Activated CD4-positive, alpha-beta T cell treated with anti-CD3 and anti-CD28 coated beads, Interleukin-2, amount 10 ng/mL, durations not matched to agents 7 days and 5 days (primary cell): ENCODE measurements around the gene BECN2. TPM values are rescaled to one million over a fixed set of nuclear protein-coding genes. Genes with fewer than 3 reads are reported as not detected.
"Not testable (repeated sequence)": the region's sequence is repeated elsewhere in the genome, so short reads cannot be mapped to it uniquely, and the experiment has no call there.

Experiments
- CTCF ChIA-PET: fragments of 350-600 bp; sonication (Branson Sonifier 250); formaldehyde crosslinking; loops from one replicate; lab custom pipeline; 2021; ENCODE audit warnings: antibody characterized with exemption; lab: Charles Lee
- POLR2A ChIA-PET: fragments of 350-600 bp; sonication (Branson Sonifier 250); formaldehyde crosslinking; loops from one replicate; lab custom pipeline; 2021; ENCODE audit warnings: antibody characterized with exemption; lab: Charles Lee
- DNase-seq: peaks from one replicate; pipeline ENCODE4 v3.0.0-alpha.2; 2020
- H3K27ac Mint-ChIP-seq: one replicate; pipeline ENCODE4 v1.8.0; 2021; ENCODE audit warnings: mild to moderate bottlenecking, moderate library complexity, mixed read lengths
- H3K27me3 Mint-ChIP-seq: one replicate; pipeline ENCODE4 v1.8.0; 2021; ENCODE audit warnings: mixed read lengths
- H3K36me3 Mint-ChIP-seq: one replicate; pipeline ENCODE4 v1.8.0; 2021; ENCODE audit warnings: low read depth, mixed read lengths
- H3K4me1 Mint-ChIP-seq: one replicate; pipeline ENCODE4 v1.8.0; 2021; ENCODE audit warnings: mixed read lengths
- H3K4me3 Mint-ChIP-seq: one replicate; pipeline ENCODE4 v1.8.0; 2021; ENCODE audit warnings: mild to moderate bottlenecking, moderate library complexity, mixed read lengths
- H3K9me3 Mint-ChIP-seq: one replicate; pipeline ENCODE4 v1.8.0; 2021; ENCODE audit warnings: mixed read lengths
- total RNA-seq, 2 experiments: library from RNA; stranded (reverse); gene quantifications; one replicate each; pipeline ENCODE4 v1.2.3, GENCODE V29; 2021

BECN2 gene
- total RNA-seq, 2 experiments from 2014 or later: not detected

DNA sequence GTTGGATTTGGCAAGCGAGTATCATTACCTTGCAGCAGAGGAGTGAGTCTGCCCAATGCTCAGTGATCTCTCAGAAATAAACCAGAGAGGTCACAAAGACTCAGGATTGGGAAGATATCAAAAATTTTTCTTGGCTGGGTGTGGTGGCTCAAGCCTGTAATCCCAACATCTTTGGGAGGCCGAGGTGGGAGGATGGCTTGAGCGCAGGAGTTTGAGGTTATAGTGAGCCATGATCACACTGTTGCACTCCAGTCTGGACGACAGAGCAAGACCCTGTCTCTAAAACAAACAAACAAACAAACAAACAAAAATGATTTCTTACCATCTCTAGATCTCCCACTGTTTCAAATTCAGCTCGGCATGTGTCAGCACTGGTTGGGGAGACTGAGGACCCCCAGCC is 13.3 kb upstream of the BECN2 start:
- no peaks in the 10 kb centered on the region for H3K27me3 Mint-ChIP-seq
- no peaks in the 10 kb centered on the region for H3K4me1 Mint-ChIP-seq
- H3K27ac Mint-ChIP-seq: no peak overlapping the region
- H3K9me3 Mint-ChIP-seq: no peaks in the 10 kb centered on the region
- no peak overlapping the region for H3K4me3 Mint-ChIP-seq
- no peak for DNase-seq
- ChIA-PET POLR2A (no interaction called here), CTCF (no interaction called here)
- no peaks in the 10 kb centered on the region for H3K36me3 Mint-ChIP-seq

DNA sequence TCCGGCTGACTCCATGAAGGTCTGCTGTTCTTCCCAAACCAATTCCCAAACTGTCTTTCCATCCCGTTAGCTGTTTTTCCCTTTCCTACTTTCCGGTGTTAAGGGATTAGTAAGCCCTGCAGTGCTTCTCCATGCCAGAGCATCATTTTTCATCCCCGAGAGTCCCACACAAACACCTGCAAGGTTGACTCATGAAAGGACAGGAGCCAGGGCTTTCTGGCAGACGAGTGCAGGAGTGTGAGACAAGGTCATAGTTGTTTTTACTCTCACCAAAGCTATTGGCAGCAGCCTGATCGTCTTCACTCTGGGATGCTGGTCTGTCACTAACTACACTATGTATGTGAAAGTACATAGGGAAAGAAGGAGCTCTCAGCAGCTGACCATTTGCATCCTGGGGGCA is 10.2 kb upstream of the BECN2 start:
- no peaks in the 10 kb centered on the region for H3K9me3 Mint-ChIP-seq
- H3K4me3 Mint-ChIP-seq: no peak overlapping the region
- H3K27ac Mint-ChIP-seq: no peak overlapping the region
- no peaks in the 10 kb centered on the region for H3K36me3 Mint-ChIP-seq
- H3K27me3 Mint-ChIP-seq: no peaks in the 10 kb centered on the region
- ChIA-PET CTCF (interaction anchor here (1.5 kb wide), 1 partner anchor 10 kb away, joined by 5 read pairs; the partner anchor contains the start of gene BECN2), POLR2A (no interaction called here)
- H3K4me1 Mint-ChIP-seq: no peaks in the 10 kb centered on the region
- no peak for DNase-seq

DNA sequence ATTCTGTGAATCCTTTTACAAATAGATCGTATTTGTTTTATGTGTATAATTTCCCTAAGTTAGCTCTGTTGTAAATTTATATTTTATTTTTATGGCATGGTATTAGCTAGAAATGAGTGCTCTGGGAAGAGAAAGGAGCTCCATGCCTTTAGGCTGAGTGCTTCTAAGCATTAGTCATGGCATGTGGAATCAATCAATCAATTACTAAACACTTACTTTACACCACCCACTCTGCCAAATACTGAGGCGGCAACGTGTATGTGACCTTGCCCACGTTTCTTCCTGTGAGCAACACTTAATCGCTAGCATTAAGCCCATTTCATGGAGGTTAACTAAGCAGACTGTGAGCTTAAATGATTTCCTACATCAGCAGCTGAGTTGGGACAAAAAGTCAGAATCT is 7.2 kb upstream of the BECN2 start:
- Mint-ChIP-seq H3K36me3 (no peaks in the 10 kb centered on the region), H3K27ac (no peak overlapping the region), H3K27me3 (no peaks in the 10 kb centered on the region), H3K4me1 (no peaks in the 10 kb centered on the region), H3K4me3 (no peak overlapping the region), H3K9me3 (no peaks in the 10 kb centered on the region)
- DNase-seq: no peak
- ChIA-PET CTCF (interaction anchor here (0.6 kb wide), 1 partner anchor 1843 kb away, joined by 3 read pairs; no protein-coding TSS in a partner anchor), POLR2A (no interaction called here)

DNA sequence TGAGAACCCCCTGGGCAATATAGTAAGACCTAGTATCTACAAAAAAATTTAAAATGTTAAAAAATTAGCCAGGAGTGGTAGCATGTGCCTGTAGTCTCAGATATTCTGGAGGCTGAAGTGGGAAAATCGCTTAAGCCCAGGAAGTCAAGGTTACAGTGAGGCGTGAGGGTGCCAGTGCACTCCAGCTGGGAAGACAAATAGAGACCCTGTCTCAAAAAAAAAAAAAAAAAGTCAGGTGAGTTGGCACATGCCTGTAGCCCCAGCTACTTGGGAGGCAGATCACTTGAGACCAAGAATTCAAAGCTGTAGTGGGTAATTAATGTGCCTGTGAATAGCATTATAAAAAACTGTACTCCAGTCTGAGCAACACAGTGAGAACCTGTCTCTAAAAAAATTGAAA is 4.6 kb downstream of the BECN2 start:
- POLR2A ChIA-PET: no interaction called here
- Mint-ChIP-seq H3K9me3 (no peaks in the 10 kb centered on the region), H3K36me3 (no peaks in the 10 kb centered on the region), H3K27ac (no peak overlapping the region), H3K4me1 (no peaks in the 10 kb centered on the region), H3K4me3 (no peak overlapping the region), H3K27me3 (no peaks in the 10 kb centered on the region)
- no peak for DNase-seq
- CTCF ChIA-PET: interaction anchor here (0.6 to 0.7 kb wide), 2 partner anchors 24 to 112 kb away, joined by 3 read pairs; no protein-coding TSS in a partner anchor

DNA sequence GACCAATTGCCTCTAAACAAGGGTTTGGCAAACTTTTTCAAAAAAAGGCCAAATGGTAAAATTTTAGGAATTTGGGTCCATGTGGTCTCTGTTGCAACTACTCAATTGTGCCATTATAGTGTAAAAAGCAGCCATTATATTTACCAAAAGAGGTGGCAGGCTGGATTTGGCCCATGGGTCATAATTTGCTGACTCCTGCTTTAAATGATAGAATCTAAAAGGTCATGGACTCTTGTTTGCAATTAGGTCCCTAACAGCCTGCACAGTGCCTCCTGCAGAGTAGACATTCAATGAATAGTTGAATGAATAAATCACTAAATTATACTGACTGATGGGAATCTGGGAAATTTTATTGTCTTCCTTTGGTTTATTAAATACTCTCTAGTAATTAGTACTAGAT is 6.2 kb downstream of the BECN2 start:
- no peak overlapping the region for H3K27ac Mint-ChIP-seq
- H3K36me3 Mint-ChIP-seq: no peaks in the 10 kb centered on the region
- no peaks in the 10 kb centered on the region for H3K9me3 Mint-ChIP-seq
- H3K4me3 Mint-ChIP-seq: no peak overlapping the region
- ChIA-PET CTCF (no interaction called here), POLR2A (no interaction called here)
- no peaks in the 10 kb centered on the region for H3K4me1 Mint-ChIP-seq
- H3K27me3 Mint-ChIP-seq: no peaks in the 10 kb centered on the region
- no peak for DNase-seq

DNA sequence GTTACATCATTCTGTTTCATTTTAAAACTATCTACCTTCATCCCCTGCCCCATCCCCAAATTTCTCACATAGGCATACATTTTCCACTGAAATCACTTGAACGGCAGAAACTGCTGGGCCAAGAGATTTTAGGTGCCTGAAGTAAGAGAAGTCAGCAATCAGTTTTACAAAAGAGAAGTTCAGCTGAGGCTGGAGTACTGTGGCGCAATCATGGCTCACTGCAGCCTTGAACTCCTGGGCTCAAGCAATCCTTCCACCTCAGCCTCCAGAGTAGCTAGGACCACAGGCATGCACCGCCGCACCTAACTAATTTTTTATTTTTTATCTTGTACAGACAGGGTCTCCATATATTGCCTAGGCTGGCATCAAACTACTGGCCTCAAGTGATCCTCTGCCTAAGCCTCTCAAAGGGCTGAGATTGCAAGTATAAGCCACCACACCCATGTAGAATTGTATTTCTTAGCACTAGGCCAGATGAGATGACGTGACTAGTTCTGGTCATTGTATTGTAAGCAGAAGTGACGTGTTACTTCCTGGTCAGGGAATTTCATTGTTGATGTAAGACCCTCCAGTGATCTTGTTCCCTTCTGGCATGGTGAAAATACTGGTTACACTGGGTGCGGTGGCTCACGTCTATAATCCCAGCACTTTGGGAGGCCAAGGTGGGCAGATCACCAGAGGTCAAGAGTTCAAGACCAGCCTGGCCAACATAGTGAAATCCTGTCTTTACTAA is 7.1 kb downstream of the BECN2 start:
- CTCF ChIA-PET: no interaction called here
- DNase-seq: no peak

DNA sequence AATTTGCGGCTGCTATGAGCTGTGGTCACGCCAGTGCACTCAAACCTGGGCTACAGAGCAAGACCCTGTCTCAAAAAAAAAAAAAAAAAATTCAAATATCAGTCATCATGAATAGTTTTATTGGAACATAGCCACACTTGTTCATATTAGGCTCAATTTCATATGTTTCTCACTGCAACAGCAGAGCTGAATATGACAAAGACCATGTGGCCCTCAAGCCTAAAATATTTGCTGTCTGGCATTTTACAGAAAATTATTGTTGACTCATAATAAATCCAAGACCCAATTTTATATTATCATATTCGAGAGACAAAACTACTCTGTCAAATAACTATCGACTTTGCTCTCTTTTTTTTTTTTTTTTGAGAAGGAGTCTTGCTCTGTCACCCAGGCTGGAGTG is 11.0 kb downstream of the BECN2 start:
- H3K4me3 Mint-ChIP-seq: no peak overlapping the region
- POLR2A ChIA-PET: interaction anchor here (0.7 kb wide), 1 partner anchor 443 kb away, joined by 3 read pairs; no protein-coding TSS in a partner anchor
- H3K4me1 Mint-ChIP-seq: no peaks in the 10 kb centered on the region
- no peaks in the 10 kb centered on the region for H3K36me3 Mint-ChIP-seq
- DNase-seq: no peak
- no peaks in the 10 kb centered on the region for H3K9me3 Mint-ChIP-seq
- CTCF ChIA-PET: no interaction called here
- peaks cover 2% of the 10 kb centered on the region for H3K27me3 Mint-ChIP-seq
- H3K27ac Mint-ChIP-seq: no peak overlapping the region

More for the DNA sequence above, 7.1 kb downstream of the BECN2 start:
- Mint-ChIP-seq H3K27ac (no peak overlapping the region), H3K4me3 (no peak overlapping the region), H3K27me3 (no peaks in the 10 kb centered on the region), H3K36me3 (no peaks in the 10 kb centered on the region), H3K4me1 (no peaks in the 10 kb centered on the region), H3K9me3 (no peaks in the 10 kb centered on the region)
- POLR2A ChIA-PET: no interaction called here

DNA sequence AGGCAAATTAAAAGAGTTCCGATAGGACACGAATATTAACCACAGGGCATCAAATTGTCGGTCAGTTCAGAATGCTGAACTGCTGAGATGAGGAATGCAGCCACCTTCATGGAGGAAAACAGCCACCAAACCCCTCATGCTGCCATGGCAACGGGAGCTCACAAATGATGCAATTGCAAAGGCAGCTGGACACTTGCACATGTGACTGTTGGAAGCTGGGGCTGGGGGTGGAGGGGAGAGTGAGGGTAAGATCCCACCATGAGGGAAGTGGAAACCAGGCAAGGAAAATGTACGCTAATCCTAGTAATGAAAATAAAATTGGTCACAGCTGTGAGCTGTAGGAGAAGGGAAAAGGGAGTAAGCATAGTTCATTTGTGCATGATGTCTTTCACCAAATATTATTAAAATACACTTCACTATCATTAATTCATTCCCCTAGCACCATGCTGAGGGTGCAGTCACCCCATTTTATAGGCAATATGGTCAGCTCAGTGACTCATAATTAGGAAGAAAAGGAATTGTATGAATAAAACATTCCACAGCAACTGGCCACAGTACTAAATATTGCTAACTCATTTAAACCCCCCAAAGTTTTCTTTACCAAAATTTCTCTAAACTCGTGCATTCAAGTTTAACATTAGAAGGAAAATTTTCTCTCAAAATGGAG is 15.3 kb downstream of the BECN2 start:
- Mint-ChIP-seq H3K36me3 (no peaks in the 10 kb centered on the region), H3K9me3 (no peaks in the 10 kb centered on the region), H3K27me3 (peaks cover 2% of the 10 kb centered on the region), H3K4me1 (no peaks in the 10 kb centered on the region), H3K27ac (no peak overlapping the region), H3K4me3 (no peak overlapping the region)
- POLR2A ChIA-PET: no interaction called here
- CTCF ChIA-PET: interaction anchor here (1.1 kb wide), 1 partner anchor 26 kb away, joined by 3 read pairs; the partner anchor contains the start of gene MAP1LC3C
- DNase-seq: no peak

DNA sequence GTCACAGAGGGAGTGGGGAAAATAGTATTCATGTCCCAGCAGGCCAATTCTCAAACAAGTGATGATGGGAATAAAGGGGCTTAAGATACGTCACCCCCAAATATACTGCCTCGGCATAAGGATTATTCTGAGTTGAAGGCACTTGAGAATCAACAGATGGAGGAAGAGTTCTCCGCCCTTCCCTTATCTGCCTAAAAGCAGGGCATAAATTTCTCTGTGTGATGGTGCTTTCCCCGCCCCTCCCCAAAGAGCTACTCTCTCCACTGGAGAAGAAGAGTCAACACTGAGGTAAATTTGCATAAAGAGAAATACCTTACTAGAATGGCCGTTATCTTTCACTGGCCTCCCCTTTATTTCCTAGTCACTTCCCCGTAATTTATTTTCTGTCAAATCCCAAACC is 18.7 kb downstream of the BECN2 start:
- H3K36me3 Mint-ChIP-seq: no peaks in the 10 kb centered on the region
- DNase-seq: no peak
- H3K4me1 Mint-ChIP-seq: no peaks in the 10 kb centered on the region
- POLR2A ChIA-PET: no interaction called here
- CTCF ChIA-PET: no interaction called here
- H3K9me3 Mint-ChIP-seq: no peaks in the 10 kb centered on the region
- H3K4me3 Mint-ChIP-seq: no peak overlapping the region
- no peak overlapping the region for H3K27ac Mint-ChIP-seq
- H3K27me3 Mint-ChIP-seq: peaks cover 2% of the 10 kb centered on the region

DNA sequence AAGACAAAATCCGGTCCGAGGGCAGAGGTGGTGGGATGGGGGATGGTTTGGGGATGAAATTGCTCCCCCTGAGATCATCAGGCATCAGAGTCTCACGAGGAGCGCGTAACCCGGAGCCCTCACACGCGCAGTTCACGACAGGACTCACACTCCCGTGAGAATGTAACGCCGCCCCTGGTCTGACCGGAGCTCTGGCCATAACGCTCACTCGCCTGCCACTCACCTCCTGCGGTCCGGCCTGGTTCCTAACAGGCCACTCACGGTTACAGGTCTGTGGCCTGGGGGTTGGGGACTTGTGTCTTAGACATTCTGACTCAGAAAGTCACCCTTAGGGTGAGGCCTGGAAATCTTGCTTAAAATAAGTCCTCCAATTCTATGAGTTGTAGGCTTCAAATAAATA is 21.5 kb downstream of the BECN2 start:
- Mint-ChIP-seq H3K27ac (no peak overlapping the region), H3K36me3 (no peaks in the 10 kb centered on the region), H3K9me3 (no peaks in the 10 kb centered on the region), H3K4me1 (no peaks in the 10 kb centered on the region), H3K4me3 (no peak overlapping the region), H3K27me3 (no peaks in the 10 kb centered on the region)
- no peak for DNase-seq
- ChIA-PET CTCF (no interaction called here), POLR2A (no interaction called here)

DNA sequence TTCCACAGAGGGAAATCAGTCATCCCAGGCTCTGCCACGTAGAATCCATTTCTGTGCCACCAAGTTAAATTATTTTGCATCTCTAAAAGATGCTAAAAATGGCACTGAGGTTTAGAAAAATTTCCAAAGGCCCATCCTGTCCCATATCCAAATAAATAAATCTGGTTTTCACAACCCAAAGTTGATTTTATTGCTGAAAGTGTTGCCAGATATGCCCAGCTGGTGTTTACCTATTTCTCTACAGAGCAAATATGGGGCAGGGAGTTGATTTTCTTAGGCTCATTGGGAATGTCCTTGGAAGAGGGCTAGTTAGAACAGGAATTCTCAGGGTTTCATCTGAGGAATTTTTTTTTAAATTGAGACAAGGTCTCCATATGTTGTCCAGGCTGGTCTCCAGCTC is 22.4 kb downstream of the BECN2 start:
- Mint-ChIP-seq H3K4me3 (no peak overlapping the region), H3K27ac (no peak overlapping the region), H3K9me3 (no peaks in the 10 kb centered on the region), H3K27me3 (no peaks in the 10 kb centered on the region), H3K36me3 (no peaks in the 10 kb centered on the region), H3K4me1 (no peaks in the 10 kb centered on the region)
- CTCF ChIA-PET: no interaction called here
- DNase-seq: no peak
- POLR2A ChIA-PET: no interaction called here

DNA sequence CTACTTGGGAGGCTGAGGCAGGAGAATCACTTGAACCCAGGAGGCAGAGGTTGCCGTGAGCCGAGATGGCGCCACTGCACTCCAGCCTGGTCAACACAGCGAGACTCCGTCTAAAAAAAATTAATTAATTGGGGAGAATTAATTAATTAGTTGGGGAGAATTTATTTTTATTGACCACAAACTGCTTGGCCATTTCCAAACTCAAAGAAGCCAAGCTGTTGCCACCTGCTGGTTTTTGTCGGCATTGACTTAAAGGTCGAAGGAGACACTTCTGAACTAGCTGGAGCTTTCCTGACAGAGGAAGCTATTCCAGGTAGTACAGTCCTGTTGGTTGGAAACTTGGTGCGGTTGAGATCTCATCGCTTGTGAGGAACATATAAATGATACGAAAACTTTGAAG is 28.2 kb downstream of the BECN2 start:
- POLR2A ChIA-PET: no interaction called here

DNA sequence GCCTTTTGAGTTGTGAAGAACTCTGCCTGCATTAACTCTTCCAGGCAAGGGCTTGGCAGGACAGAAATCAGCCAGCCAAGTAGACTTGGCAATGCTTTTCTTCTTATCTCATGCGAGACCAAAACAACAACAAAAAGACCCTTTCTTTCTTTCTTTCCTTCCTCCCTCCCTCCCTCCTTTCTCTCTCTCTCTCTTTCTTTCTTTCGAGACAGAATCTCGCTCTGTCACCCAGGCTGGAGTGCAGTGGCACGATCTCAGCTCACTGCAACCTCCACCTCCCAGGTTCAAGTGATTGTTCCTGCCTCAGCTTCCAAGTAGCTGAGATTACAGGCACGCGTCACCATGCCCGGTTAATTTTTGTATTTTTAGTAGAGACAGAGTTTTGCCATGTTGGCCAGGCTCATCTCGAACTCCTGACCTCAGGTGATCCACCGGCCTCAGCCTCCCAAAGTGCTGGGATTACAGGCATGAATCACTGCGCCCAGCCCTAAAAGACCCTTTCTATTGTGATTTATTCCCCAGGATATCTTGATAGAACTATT is 30.9 kb downstream of the BECN2 start:
- H3K4me1 Mint-ChIP-seq, H3K9me3 Mint-ChIP-seq, CTCF ChIA-PET, H3K4me3 Mint-ChIP-seq, POLR2A ChIA-PET, DNase-seq, H3K27me3 Mint-ChIP-seq, H3K36me3 Mint-ChIP-seq: not testable (repeated sequence)
- H3K27ac Mint-ChIP-seq: peak overlapping the region; percentile 17

More for the DNA sequence above, 28.2 kb downstream of the BECN2 start:
- no peak for DNase-seq
- Mint-ChIP-seq H3K27ac (no peak overlapping the region), H3K4me1 (no peaks in the 10 kb centered on the region), H3K9me3 (no peaks in the 10 kb centered on the region), H3K27me3 (no peaks in the 10 kb centered on the region), H3K4me3 (no peak overlapping the region), H3K36me3 (no peaks in the 10 kb centered on the region)
- CTCF ChIA-PET: interaction anchor here (0.6 to 1.1 kb wide), 2 partner anchors 23 to 232 kb away, joined by 3 read pairs; no protein-coding TSS in a partner anchor
